Brain microvascular endothelial cell (primary cell): Measurements from ENCODE around the gene INHBE.

Experiments used
- DNase-seq: peaks from one replicate; pipeline ENCODE4 v3.0.0-alpha.2; 2020
- H3K27ac ChIP-seq: fragments of 250-450 bp; sonication (Bioruptor Pico); 2 replicates; pipeline ENCODE4 v1.5.1; 2020; ENCODE audit warnings: mild to moderate bottlenecking, moderate library complexity
- H3K27me3 ChIP-seq: fragments of 250-450 bp; sonication (Bioruptor Pico); replicated peaks from 2 replicates; pipeline ENCODE4 v1.5.1; 2020; ENCODE audit warnings: mild to moderate bottlenecking
- H3K36me3 ChIP-seq: fragments of 250-450 bp; sonication (Bioruptor Pico); replicated peaks from 2 replicates; pipeline ENCODE4 v1.5.1; 2020; ENCODE audit warnings: mild to moderate bottlenecking
- H3K4me3 ChIP-seq: 2 replicates; pipeline ENCODE4 v1.5.1; 2011; ENCODE audit warnings: low read depth, mild to moderate bottlenecking, control low read depth, low read length, moderate library complexity
- in situ Hi-C: cut with HindIII; loops from 2 replicates; pipeline ENCODE4 v1.10.0; 2017; ENCODE audit warnings: low sequenced_read_pairs, low pct_ligation_motif_present
- TF ChIP-seq, protein P1 (sequence below): IDR thresholded peaks from 2 replicates; pipeline ENCODE4 v1.5.1; 2011; ENCODE audit warnings: low read depth, mild to moderate bottlenecking, moderate library complexity, low read length, control low read depth, inconsistent platforms; ENCODE audit errors: missing control alignments

INHBE gene

DNA sequence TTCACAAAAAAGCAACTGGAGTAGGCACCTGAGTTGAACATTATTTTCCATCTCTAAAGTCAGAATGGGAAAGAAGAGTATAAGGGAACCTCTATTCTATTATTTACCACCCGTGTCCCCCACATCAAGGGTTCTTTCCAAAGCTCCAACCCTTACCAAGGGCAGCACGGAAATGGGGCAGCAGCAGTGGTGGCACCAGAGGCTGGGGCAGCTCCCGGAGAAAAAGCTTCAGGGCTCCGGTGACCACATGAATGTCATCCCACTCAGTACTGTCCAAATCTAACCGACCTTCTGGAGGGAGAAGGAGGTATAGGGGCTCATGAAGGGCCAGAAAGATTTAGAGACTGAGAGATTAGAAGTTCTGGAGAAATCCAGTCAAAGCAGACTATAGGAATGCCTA is 18.8 kb downstream of the INHBE start:
- Histone ChIP-seq H3K27ac (no peak overlapping the region), H3K4me3 (no peak overlapping the region), H3K27me3 (peaks cover 48% of the 10 kb centered on the region), H3K36me3 (no peaks in the 10 kb centered on the region)
- TF ChIP-seq, protein P1, sequence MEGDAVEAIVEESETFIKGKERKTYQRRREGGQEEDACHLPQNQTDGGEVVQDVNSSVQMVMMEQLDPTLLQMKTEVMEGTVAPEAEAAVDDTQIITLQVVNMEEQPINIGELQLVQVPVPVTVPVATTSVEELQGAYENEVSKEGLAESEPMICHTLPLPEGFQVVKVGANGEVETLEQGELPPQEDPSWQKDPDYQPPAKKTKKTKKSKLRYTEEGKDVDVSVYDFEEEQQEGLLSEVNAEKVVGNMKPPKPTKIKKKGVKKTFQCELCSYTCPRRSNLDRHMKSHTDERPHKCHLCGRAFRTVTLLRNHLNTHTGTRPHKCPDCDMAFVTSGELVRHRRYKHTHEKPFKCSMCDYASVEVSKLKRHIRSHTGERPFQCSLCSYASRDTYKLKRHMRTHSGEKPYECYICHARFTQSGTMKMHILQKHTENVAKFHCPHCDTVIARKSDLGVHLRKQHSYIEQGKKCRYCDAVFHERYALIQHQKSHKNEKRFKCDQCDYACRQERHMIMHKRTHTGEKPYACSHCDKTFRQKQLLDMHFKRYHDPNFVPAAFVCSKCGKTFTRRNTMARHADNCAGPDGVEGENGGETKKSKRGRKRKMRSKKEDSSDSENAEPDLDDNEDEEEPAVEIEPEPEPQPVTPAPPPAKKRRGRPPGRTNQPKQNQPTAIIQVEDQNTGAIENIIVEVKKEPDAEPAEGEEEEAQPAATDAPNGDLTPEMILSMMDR = no peak
- in situ Hi-C loops = no loop called here
- no peak for DNase-seq

DNA sequence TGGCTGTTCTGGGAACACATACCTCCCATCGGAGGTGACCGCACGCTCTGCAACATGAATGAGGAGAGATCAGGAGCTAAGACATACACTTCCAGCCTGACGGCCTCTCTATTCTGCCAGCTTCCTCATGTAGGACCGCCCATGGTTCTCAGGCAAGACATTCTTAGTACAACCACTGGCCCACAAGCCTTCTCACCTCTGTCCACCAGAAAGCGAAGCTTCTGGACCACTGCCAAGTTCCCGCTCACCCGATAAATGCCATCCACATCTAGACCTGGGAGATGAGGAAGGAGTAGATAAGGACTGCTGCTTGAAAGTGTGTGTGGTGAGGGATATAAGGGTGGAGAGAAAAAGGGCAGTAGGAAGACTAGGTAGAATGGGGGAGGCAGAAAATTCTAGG is 19.3 kb downstream of the INHBE start:
- in situ Hi-C loops = no loop called here
- Histone ChIP-seq H3K4me3 (no peak overlapping the region), H3K27me3 (peaks cover 48% of the 10 kb centered on the region), H3K36me3 (no peaks in the 10 kb centered on the region), H3K27ac (no peak overlapping the region)
- TF ChIP-seq, protein P1 = no peak
- no peak for DNase-seq

DNA sequence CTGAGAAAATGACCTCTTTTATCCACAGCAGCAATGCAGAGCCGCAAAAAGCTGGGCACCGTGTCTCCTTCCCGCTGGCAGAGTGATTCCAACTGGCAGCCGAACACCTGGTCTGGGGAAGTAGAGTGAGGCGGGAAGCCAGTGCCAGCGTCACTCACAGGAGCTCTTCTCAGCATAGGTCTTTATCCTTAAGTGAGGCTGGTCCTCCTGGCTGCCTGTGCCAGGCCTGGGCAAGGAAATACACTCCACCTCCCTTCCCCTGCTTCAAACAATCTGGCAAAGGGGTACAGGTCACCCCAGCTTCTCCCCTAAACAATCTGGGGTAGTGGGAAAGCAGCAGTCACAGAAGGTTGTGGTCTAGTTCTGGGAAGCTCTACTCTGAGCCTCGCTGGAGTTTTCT is 19.8 kb downstream of the INHBE start:
- no peak overlapping the region for H3K4me3 ChIP-seq
- H3K36me3 ChIP-seq = no peaks in the 10 kb centered on the region
- in situ Hi-C loops = no loop called here
- TF ChIP-seq, protein P1 = no peak
- peaks cover 48% of the 10 kb centered on the region for H3K27me3 ChIP-seq
- DNase-seq = no peak
- H3K27ac ChIP-seq = no peak overlapping the region

DNA sequence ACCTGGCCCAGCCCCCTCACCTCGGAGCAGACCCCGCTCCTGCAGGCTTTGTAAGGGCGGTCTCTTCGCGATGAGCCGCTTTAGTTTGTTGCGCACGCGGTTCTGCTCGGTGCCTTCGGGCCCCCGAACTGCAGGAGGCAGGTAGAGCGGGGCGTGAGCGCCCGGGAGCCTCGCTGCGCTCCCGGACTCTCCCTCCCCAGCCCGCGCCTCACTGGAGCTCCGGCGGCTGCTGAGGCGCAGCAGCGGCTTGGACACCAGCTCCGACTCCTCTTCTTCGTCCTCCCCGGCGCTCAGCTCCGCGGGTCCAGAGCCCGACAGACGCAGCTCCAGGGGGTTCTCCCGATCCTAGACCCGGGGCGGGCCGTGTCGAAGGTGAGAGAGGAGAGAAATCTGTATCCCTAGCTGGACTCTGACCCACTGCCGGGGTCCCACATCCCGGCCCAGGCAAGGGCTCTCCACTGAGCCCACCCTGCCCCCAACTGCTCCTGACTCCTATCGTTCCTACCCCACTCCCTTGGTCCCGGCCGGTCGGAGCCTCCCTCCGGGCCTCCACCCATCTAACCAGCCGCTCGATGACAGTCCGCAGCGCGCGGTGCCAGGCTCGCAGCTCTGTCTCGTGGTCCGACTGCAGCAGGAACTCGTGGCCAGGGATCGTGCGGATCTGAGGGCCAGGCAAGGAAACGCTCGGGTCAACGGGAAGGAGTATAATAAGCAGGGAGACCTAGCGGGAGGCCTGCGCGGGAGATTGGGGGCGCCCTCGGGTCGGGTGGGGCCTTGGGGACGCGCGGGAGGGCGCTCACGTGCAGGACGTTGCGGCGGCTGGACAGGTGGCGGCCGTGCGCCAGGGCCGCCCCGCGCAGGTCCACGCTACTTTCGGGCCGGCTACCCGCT is 20.4 kb downstream of the INHBE start:
- TF ChIP-seq, protein P1 = no peak
- Histone ChIP-seq H3K4me3 (peak overlapping the region; percentile 29), H3K27me3 (peaks cover 48% of the 10 kb centered on the region), H3K27ac (no peak overlapping the region), H3K36me3 (no peaks in the 10 kb centered on the region)
- in situ Hi-C loops = no loop called here
- DNase-seq = no peak

DNA sequence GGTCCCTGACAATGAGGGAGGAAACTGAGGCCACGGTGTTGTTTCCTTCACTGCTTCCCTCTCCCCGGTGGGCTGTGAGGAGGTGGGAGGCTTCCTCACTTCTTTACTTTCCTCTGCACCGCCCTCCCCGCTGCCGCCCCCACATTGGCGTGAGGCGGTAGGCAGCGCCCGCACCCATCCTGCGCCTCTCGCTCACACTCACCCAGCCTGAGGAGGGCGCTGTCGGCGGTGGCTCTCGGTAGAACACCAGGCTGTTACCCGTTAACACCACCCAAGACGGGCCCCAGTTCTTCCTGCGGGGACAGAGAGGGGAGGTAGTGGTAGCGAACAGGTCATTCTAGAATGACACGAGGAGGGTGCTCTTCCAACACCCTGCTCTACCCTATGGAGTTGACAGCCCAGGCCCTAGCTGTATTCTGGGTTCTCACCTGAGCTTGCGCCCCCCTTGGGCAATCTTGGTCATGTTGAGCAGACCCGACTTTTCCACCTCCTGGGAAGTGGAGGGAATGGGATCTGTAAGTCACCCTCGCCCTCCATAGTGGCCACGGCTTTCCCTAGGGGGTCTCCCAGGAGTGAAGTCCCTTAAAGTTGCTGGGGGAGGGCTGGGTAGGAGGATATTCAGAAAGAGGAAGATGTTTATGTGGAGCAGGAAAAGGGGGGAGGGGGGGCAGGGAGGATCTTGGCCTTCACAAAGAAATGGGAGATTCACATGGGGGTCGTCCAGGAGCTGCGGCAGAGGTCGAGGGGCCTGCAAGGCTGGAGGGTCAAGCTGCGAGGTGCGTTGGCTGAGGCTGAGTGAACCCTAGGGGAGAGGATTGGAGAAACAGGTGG is 21.3 kb downstream of the INHBE start:
- TF ChIP-seq, protein P1 = peak; percentile 45
- Histone ChIP-seq H3K36me3 (no peaks in the 10 kb centered on the region), H3K27me3 (peaks cover 47% of the 10 kb centered on the region), H3K27ac (no peak overlapping the region), H3K4me3 (no peak overlapping the region)
- in situ Hi-C loops = no loop called here
- DNase-seq = no peak
